ENCODE measurements around the gene FGD3.

The FGD3 gene

GRCh38 chr9:92979283-92980056 is 32.1 kb downstream of the FGD3 start:
- TF ChIP-seq BHLHE40 (IDR thresholded peaks at IDR 0.05; ENCODE audit: borderline replicate concordance) (no peak), ARNT (IDR thresholded peaks at IDR 0.05) (no peak), FOXA1 (IDR thresholded peaks at IDR 0.05) (no peak), L3MBTL2 (conservative IDR thresholded peaks at IDR 0.05) (no peak), ELF4 (IDR thresholded peaks at IDR 0.05) (no peak), HDGF (IDR thresholded peaks at IDR 0.05; ENCODE audit: borderline replicate concordance) (no peak), PKNOX1 (IDR thresholded peaks at IDR 0.05) (no peak), LEF1 (IDR thresholded peaks at IDR 0.05; ENCODE audit: borderline replicate concordance) (no peak), CTBP1 (IDR thresholded peaks at IDR 0.05; ENCODE audit: borderline replicate concordance) (no peak), SP1 (IDR thresholded peaks at IDR 0.05) (no peak), FOXM1 (IDR thresholded peaks at IDR 0.05; ENCODE audit: borderline replicate concordance) (no peak), NFRKB (IDR thresholded peaks at IDR 0.05) (no peak), FOXK2 (IDR thresholded peaks at IDR 0.05) (no peak), ZNF384 (IDR thresholded peaks at IDR 0.05) (no peak), TARDBP (IDR thresholded peaks at IDR 0.05) (no peak), SUZ12 (IDR thresholded peaks at IDR 0.05) (no peak)
- POLR2A ChIA-PET = no interaction called here
- CTCF ChIA-PET = no interaction called here
- no peak for DNase-seq (ENCODE audit: extremely low spot score)

DNA sequence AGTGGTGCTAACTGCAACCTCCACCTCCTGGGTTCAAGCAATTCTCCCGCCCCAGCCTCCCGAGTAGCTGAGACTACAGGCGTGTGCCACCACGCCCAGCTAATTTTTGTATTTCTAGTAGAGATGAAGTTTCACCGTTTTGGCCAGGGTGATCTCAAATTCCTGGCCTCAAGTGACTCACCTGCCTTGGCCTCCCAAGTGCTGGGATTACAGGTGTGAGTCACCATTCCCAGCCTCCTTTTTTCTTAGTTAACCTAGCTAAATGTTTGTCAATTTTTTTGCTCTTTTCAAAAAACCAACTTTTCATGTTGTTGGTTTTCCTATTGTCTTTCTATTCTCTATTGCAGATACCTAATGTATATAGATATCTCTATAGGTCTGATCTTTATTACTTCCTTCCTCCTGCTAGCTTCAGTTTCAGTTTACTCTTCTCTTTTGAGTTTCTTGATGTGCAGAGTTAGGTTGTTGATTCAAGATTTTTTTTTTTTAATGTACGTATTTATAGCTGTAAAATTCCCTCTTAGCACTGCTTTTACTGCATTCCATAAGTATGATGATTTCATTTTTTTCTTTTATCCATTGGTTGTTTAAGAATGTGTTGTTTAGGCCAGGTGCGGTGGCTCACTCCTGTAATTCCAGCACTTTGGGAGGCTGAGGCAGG is 32.9 kb downstream of the FGD3 start:
- ChIA-PET CTCF (no interaction called here), POLR2A (no interaction called here)
- no peak for DNase-seq (ENCODE audit: extremely low spot score)
- TF ChIP-seq TARDBP (IDR thresholded peaks at IDR 0.05) = no peak
- TF ChIP-seq ARNT (IDR thresholded peaks at IDR 0.05) = no peak
- TF ChIP-seq PKNOX1 (IDR thresholded peaks at IDR 0.05) = no peak
- no peak for TF ChIP-seq HDGF (IDR thresholded peaks at IDR 0.05; ENCODE audit: borderline replicate concordance)
- no peak for TF ChIP-seq ELF4 (IDR thresholded peaks at IDR 0.05)
- TF ChIP-seq FOXM1 (IDR thresholded peaks at IDR 0.05; ENCODE audit: borderline replicate concordance) = no peak
- TF ChIP-seq ZNF384 (IDR thresholded peaks at IDR 0.05) = no peak
- no peak for TF ChIP-seq BHLHE40 (IDR thresholded peaks at IDR 0.05; ENCODE audit: borderline replicate concordance)
- no peak for TF ChIP-seq LEF1 (IDR thresholded peaks at IDR 0.05; ENCODE audit: borderline replicate concordance)
- no peak for TF ChIP-seq SP1 (IDR thresholded peaks at IDR 0.05)
- TF ChIP-seq FOXK2 (IDR thresholded peaks at IDR 0.05) = no peak
- TF ChIP-seq SUZ12 (IDR thresholded peaks at IDR 0.05) = no peak
- no peak for TF ChIP-seq FOXA1 (IDR thresholded peaks at IDR 0.05)
- TF ChIP-seq NFRKB (IDR thresholded peaks at IDR 0.05) = no peak
- TF ChIP-seq CTBP1 (IDR thresholded peaks at IDR 0.05; ENCODE audit: borderline replicate concordance) = no peak
- TF ChIP-seq L3MBTL2 (conservative IDR thresholded peaks at IDR 0.05) = no peak

GRCh38 chr9:92982130-92982529 is 34.8 kb downstream of the FGD3 start:
- ChIA-PET POLR2A (no interaction called here), CTCF (no interaction called here)
- no peak for TF ChIP-seq SUZ12 (IDR thresholded peaks at IDR 0.05)
- TF ChIP-seq BHLHE40 (IDR thresholded peaks at IDR 0.05; ENCODE audit: borderline replicate concordance) = no peak
- no peak for TF ChIP-seq SP1 (IDR thresholded peaks at IDR 0.05)
- no peak for TF ChIP-seq LEF1 (IDR thresholded peaks at IDR 0.05; ENCODE audit: borderline replicate concordance)
- TF ChIP-seq ZNF384 (IDR thresholded peaks at IDR 0.05) = no peak
- DNase-seq (ENCODE audit: extremely low spot score) = no peak

DNA sequence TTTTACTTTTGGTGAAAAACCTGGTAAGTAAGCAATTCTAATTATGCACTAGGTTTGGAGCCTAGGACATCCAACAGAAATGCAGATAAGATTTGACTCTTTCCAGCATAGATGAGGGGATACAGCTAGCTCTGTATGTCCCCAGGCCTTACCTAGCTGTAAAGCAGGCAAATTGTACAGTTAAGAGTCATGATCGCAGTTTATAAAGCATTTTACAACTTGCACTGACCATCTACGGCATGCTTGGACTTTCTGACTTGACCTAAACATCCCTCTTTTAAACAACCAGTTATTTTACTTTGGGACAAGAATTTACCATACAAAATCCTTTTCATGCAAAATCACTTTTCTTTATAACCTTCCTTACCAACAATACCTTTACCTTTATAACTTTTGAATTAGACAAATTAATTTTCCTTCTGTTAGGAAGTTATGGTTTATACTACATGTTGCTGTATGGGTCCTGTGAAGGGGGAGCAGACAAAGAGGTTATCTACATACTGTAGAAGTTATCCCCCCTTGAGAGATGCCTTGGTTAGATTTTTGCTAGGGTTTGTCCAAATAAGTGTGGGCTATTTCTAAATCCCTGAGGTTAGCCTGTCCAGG is 36.8 kb downstream of the FGD3 start:
- TF ChIP-seq SP1 (IDR thresholded peaks at IDR 0.05) (no peak), CTBP1 (IDR thresholded peaks at IDR 0.05; ENCODE audit: borderline replicate concordance) (no peak), FOXK2 (IDR thresholded peaks at IDR 0.05) (no peak), FOXM1 (IDR thresholded peaks at IDR 0.05; ENCODE audit: borderline replicate concordance) (no peak), LEF1 (IDR thresholded peaks at IDR 0.05; ENCODE audit: borderline replicate concordance) (no peak), TARDBP (IDR thresholded peaks at IDR 0.05) (no peak), L3MBTL2 (conservative IDR thresholded peaks at IDR 0.05) (no peak), SUZ12 (IDR thresholded peaks at IDR 0.05) (no peak), FOXA1 (IDR thresholded peaks at IDR 0.05) (no peak), PKNOX1 (IDR thresholded peaks at IDR 0.05) (no peak), HDGF (IDR thresholded peaks at IDR 0.05; ENCODE audit: borderline replicate concordance) (no peak), BHLHE40 (IDR thresholded peaks at IDR 0.05; ENCODE audit: borderline replicate concordance) (no peak), NFRKB (IDR thresholded peaks at IDR 0.05) (no peak), ELF4 (IDR thresholded peaks at IDR 0.05) (no peak), ZNF384 (IDR thresholded peaks at IDR 0.05) (no peak), ARNT (IDR thresholded peaks at IDR 0.05) (no peak)
- ChIA-PET CTCF (no interaction called here), POLR2A (no interaction called here)
- DNase-seq (ENCODE audit: extremely low spot score) = no peak

GRCh38 chr9:92984976-92985375 is 37.7 kb downstream of the FGD3 start:
- no peak for TF ChIP-seq CTBP1 (IDR thresholded peaks at IDR 0.05; ENCODE audit: borderline replicate concordance)
- TF ChIP-seq NFRKB (IDR thresholded peaks at IDR 0.05) = no peak
- TF ChIP-seq SUZ12 (IDR thresholded peaks at IDR 0.05) = no peak
- TF ChIP-seq FOXM1 (IDR thresholded peaks at IDR 0.05; ENCODE audit: borderline replicate concordance) = no peak
- no peak for TF ChIP-seq FOXA1 (IDR thresholded peaks at IDR 0.05)
- no peak for TF ChIP-seq SP1 (IDR thresholded peaks at IDR 0.05)
- no peak for TF ChIP-seq TARDBP (IDR thresholded peaks at IDR 0.05)
- no peak for TF ChIP-seq ELF4 (IDR thresholded peaks at IDR 0.05)
- TF ChIP-seq FOXK2 (IDR thresholded peaks at IDR 0.05) = no peak
- no peak for TF ChIP-seq PKNOX1 (IDR thresholded peaks at IDR 0.05)
- TF ChIP-seq HDGF (IDR thresholded peaks at IDR 0.05; ENCODE audit: borderline replicate concordance) = no peak
- no peak for TF ChIP-seq ARNT (IDR thresholded peaks at IDR 0.05)
- no peak for TF ChIP-seq L3MBTL2 (conservative IDR thresholded peaks at IDR 0.05)
- no peak for TF ChIP-seq BHLHE40 (IDR thresholded peaks at IDR 0.05; ENCODE audit: borderline replicate concordance)
- no peak for TF ChIP-seq ZNF384 (IDR thresholded peaks at IDR 0.05)
- TF ChIP-seq LEF1 (IDR thresholded peaks at IDR 0.05; ENCODE audit: borderline replicate concordance) = no peak
- CTCF ChIA-PET = no interaction called here

More at GRCh38 chr9:92984976-92985375, 37.7 kb downstream of the FGD3 start:
- POLR2A ChIA-PET = no interaction called here
- no peak for DNase-seq (ENCODE audit: extremely low spot score)

Measured in HEK293T (cell line).